ENCODE results near the gene BLOC1S3.

The BLOC1S3 gene

DNA sequence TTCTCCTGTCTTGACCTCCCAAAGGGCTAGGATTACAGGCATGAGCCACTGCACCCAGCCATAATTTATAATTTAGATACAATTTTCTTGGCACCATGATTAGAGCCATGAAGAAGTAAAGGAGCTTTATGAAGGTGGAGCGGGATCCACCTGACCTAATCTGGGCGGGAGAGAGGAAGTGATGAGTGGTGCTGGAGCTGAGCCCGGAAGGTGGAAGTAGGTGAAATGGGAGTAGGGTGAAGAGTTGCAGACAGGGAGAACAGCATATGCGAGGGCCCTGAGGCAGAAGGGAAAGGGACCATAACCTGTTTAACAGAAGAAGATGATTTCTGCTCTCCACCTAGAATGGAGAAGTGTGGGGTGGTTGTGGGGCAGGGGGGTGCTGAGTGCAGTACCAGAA is 4.2 kb downstream of the BLOC1S3 start:
- no peak for DNase-seq (ENCODE audit: low read depth, low spot score)

DNA sequence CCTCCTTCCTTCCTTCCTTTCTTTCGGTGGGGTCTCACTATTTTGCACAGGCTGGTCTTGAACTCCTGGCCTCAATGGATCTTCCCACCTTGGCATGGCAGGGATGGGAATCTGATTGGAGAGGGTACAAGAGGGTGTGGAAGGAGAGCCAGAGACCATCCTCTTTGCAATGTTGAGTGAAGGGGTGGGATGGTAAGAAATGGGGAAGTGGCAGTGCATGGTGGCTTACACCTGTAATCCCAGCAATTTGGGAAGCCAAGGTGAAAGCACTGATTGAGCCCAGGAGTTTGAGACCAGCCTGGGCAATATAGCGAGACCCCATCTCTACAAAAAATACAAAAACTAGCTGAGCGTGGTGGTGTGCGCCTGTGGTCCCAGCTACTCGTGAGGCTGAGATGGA is 5.5 kb downstream of the BLOC1S3 start:
- no peak for DNase-seq (ENCODE audit: low read depth, low spot score)

GRCh38 chr19:45186509-45187334 is 8.1 kb downstream of the BLOC1S3 start:
- peak; percentile 53 for DNase-seq (ENCODE audit: low read depth, low spot score)

DNA sequence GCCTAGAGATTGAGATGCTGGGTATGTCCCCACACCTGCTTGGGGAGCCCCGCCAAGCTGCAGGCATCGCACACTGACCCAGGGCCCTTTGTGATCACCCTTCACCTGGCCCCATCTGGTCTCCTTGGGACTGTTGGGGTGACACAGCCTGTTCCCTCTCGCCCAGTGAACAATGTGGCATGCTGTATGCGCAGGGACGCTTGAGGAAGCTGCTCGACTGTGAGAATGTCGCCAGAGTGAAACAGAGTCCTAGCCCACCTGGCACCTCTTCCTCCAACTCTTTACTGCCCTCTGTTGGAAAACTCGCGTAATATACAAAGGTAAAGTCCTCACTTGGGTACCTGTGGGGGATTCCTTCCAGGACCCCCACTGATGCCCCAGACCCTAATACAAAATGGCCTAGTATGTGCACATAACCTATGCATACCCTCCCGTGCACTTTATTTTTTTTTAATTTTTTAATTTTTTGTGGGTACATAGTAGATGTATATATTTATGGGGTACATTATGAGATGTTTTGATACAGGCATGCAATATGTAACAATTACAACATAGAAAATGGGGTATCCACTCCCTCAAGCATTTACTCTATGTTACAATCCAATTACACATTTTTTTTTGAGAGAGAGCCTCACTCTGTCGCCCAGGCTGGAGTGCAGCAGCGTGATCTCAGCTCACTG is 9.0 kb downstream of the BLOC1S3 start:
- DNase-seq (ENCODE audit: low read depth, low spot score), result no peak

- no peak for DNase-seq (ENCODE audit: low read depth, low spot score)
Observed at GRCh38 chr19:45189971-45190370, 11.4 kb downstream of the BLOC1S3 start.

GRCh38 chr19:45191375-45191774 is 12.8 kb downstream of the BLOC1S3 start:
- DNase-seq (ENCODE audit: low read depth, low spot score), result no peak

GRCh38 chr19:45195764-45196163 is 17.2 kb downstream of the BLOC1S3 start:
- DNase-seq (ENCODE audit: low read depth, low spot score), result no peak

- DNase-seq (ENCODE audit: low read depth, low spot score), result peak; percentile 15
Observed at GRCh38 chr19:45200568-45200967, 22.0 kb downstream of the BLOC1S3 start.

GRCh38 chr19:45202637-45203036 is 24.1 kb downstream of the BLOC1S3 start:
- no peak for DNase-seq (ENCODE audit: low read depth, low spot score)

- no peak for DNase-seq (ENCODE audit: low read depth, low spot score)
Observed at GRCh38 chr19:45205810-45206209, 27.2 kb downstream of the BLOC1S3 start.

- no peak for DNase-seq (ENCODE audit: low read depth, low spot score)
Observed at GRCh38 chr19:45206328-45206727, 27.7 kb downstream of the BLOC1S3 start.

GRCh38 chr19:45211751-45212381 is 33.3 kb downstream of the BLOC1S3 start:
- DNase-seq (ENCODE audit: low read depth, low spot score), result no peak

DNA sequence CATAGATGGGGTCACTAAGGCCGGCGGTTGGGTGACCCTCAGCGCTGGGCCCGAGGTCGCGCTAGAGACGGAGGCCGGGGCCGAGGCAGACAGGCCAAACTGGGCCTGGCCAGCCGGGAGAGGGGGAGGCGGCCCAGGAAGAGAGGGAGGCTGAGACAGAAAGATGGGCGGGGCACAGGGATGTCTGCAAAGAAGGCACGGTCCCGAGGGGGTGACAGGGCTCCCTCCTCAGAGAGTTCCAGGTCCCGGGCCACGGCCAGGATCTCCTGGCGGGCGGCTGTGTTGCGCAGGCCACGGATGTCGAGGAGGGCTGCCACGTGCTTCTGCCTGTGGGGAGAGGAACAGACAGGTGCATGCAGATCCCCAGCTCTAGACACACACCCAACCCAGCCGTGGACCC is 34.4 kb downstream of the BLOC1S3 start:
- no peak for DNase-seq (ENCODE audit: low read depth, low spot score)

DNA sequence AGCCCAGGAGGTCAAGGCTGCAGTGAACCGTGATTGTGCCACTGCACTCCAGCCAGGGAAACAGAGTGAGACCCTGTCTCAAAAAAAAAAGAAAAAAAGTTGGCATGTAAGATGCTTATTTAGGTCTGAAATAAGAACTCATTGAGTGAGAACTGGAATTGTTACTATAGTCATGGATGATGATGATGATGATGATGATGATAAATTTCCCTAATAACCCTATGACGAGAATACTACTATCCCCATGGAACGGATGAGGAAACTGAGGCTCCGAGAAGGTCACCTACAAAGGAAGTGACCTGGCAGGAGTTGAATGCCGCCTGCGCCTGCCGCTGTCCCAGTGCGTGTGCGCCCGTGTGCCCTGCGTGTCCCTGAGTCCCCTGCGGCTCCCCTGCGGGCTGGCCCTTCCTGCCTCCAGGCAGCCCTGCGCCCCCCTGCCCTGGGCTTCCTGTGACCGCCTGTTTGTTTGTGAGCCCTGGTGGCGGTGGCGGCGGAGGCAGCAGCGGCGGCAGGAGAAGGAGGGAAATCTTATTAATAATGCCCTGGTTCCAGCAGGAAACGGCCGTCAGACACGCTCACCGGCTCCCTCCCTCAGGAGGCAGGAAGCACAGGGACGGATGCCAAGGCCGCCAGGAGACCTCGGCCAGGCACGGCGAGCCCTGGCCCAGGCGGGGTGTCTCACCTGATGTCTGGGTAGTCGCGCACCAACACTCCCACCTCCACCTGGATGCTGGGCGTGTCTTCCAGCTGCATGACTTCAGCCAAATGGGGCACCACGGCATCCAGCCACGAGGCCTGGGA is 37.0 kb downstream of the BLOC1S3 start:
- DNase-seq (ENCODE audit: low read depth, low spot score), result no peak

DNA sequence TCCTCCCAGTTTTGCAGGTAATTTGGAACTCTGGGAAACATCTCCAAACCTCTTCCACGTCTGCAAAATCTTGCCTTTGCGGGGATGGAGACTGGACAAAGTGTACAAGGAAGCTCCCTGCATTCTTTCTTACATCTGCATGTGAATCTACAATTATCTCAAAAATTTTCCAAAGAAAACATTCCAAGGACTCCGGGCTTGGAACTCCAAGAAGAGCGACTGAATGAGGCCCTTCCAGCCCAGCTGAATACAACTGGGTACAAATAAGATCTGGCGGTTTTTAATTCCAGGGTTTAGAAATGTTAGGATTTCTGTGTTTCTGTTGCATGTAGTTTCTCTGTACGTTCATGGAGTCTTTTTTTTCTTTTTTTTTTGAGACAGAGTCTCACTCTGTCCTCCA is 38.1 kb downstream of the BLOC1S3 start:
- DNase-seq (ENCODE audit: low read depth, low spot score), result no peak

DNA sequence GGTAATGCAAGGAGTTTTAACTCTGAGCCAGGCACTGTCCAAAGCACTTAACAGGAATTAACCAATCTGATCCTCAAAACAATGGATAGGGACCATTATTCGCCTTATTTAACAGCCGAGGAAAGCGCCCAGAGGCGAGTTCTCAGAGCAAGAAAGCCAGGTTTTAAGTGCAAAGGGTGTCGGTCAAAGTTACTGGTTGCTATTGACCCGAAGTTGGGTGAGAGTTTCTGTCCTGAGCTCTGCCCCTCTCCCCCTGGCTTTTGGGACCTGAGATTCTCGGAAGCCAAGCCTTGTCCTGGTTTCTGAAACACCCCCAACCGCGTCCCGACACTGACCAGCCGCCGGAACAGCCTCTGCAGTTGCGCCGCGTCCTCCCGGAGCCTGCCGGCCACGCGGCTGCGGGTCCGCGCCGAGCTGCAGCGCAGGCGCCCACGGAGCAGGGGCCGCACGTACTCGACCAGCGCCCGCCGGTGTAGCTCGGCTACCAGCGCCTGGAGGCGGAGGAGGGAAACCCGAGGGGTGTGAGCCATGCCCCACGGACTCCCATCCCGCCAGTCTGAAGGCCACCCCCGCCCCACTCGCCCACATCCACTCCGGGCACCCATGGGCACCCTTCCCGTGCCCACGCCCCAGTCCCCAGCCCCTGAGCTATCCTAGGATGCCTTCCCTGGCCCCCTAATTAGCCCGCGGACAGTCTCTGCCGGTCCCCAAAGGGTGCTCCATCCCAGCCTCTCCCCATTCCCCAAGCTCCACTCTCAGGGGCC is 38.8 kb downstream of the BLOC1S3 start:
- no peak for DNase-seq (ENCODE audit: low read depth, low spot score)

GRCh38 chr19:45217957-45218334 is 39.4 kb downstream of the BLOC1S3 start:
- DNase-seq (ENCODE audit: low read depth, low spot score), result no peak

- DNase-seq (ENCODE audit: low read depth, low spot score), result no peak
Observed at GRCh38 chr19:45218426-45218825, 39.8 kb downstream of the BLOC1S3 start.

- DNase-seq (ENCODE audit: low read depth, low spot score), result no peak
Observed at GRCh38 chr19:45218911-45219743, 40.5 kb downstream of the BLOC1S3 start.

DNA sequence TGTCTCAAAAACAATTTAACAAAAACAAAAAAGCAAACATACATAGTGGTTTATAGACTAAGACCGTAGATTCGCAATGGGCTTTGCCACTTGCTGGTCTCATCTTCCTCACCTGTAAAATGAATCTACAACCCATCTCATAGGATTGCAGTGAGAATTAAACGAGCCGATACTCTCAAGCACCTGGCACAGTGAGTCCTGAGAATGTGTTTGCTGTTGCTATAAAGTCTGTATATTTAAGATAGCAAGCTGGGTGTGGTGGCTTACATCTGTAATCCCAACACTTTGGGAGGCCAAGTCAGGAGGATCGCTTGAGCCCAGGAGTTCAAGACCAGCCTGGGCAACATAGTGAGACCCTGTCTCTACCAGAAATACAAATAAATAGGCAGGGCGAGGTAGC is 44.1 kb downstream of the BLOC1S3 start:
- DNase-seq (ENCODE audit: low read depth, low spot score), result no peak
